ENCODE results near the gene CDK18. TPM values are rescaled to one million over a fixed set of nuclear protein-coding genes. Genes with fewer than 3 reads are reported as not detected.

The CDK18 gene
- total RNA-seq, 1 donor from 2014 or later, result 36.6 TPM

DNA sequence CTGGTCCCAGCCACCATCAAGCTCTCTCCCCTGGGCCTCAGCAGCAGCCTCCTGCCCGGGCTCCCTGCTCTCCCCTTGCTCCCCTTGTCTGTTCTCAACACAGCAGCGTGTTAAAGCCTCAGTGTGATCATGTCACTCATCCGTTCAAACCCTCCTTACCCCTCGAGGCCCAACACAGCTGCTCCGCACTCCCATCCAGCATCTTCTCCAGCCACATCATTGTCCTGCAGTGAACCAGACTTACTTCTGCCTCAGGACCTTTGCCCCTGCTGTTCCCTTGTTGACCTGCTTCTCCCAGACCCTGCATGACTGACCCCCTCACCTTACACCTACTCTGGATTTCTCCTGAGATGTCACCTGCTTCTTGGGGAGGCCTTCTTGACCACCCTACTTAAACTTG lies 13.3 kb downstream of the CDK18 start:
- intact Hi-C loops (cut with DNase I), result no loop called here
- DNase-seq, result no peak
- Histone ChIP-seq H3K36me3 (no peaks in the 10 kb centered on the region), H3K27ac (no peak overlapping the region), H3K27me3 (ENCODE audit: low read depth) (no peaks in the 10 kb centered on the region), H3K4me1 (peaks cover 33% of the 10 kb centered on the region), H3K4me3 (no peak overlapping the region), H3K9me3 (no peaks in the 10 kb centered on the region)
- ATAC-seq, result no peak
- TF ChIP-seq, protein P1, sequence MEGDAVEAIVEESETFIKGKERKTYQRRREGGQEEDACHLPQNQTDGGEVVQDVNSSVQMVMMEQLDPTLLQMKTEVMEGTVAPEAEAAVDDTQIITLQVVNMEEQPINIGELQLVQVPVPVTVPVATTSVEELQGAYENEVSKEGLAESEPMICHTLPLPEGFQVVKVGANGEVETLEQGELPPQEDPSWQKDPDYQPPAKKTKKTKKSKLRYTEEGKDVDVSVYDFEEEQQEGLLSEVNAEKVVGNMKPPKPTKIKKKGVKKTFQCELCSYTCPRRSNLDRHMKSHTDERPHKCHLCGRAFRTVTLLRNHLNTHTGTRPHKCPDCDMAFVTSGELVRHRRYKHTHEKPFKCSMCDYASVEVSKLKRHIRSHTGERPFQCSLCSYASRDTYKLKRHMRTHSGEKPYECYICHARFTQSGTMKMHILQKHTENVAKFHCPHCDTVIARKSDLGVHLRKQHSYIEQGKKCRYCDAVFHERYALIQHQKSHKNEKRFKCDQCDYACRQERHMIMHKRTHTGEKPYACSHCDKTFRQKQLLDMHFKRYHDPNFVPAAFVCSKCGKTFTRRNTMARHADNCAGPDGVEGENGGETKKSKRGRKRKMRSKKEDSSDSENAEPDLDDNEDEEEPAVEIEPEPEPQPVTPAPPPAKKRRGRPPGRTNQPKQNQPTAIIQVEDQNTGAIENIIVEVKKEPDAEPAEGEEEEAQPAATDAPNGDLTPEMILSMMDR (IDR thresholded peaks at IDR 0.05), result no peak

DNA sequence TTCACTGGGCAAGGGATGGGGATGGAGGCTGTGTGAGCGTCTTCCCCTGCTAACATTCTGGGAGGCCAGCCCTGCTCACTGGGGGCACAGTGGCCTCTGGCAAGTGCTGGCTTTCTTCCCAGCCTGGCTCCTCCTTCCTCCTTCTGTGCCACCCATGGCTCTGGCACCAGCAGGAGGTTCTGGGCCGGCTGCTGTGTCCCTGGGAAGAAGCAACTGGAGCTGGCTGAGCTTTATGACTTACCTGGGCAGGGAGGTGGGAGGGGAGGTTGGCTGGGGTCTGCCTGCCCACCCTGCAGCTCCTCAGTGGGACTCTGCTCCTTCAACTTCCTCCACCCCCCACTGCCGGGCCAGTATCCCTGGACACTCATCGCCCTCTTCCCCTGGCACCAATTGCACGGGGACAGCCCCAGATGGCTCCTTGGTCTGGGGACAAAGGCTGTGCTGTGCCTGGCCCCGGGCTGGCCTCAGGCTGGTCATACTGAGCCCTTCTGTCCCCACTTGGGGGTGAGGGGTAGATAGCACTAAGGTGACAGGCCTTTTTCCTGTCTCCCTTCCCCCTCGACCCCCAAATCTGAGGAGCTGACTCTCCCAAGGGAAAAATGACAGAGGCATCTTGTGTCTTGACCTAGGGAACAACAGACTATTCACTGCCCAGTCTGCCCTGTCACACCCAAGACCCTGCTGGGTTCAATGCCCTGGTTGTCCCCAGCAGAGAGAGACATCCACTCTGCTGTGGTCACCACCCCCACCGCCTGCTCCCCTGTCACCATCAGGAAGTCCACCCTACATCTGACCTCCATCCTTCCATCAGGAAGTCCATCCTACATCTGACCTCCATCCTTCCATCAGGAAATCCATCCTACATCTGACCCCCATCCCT lies 14.4 kb downstream of the CDK18 start:
- intact Hi-C loops (cut with DNase I), result no loop called here
- H3K9me3 ChIP-seq, result no peaks in the 10 kb centered on the region
- H3K4me3 ChIP-seq, result no peak overlapping the region
- no peak for ATAC-seq
- H3K27me3 ChIP-seq (ENCODE audit: low read depth), result no peaks in the 10 kb centered on the region
- peaks cover 9% of the 10 kb centered on the region for H3K36me3 ChIP-seq
- H3K4me1 ChIP-seq, result peaks cover 27% of the 10 kb centered on the region
- H3K27ac ChIP-seq, result no peak overlapping the region
- TF ChIP-seq, protein P1 (IDR thresholded peaks at IDR 0.05), result no peak
- no peak for DNase-seq

DNA sequence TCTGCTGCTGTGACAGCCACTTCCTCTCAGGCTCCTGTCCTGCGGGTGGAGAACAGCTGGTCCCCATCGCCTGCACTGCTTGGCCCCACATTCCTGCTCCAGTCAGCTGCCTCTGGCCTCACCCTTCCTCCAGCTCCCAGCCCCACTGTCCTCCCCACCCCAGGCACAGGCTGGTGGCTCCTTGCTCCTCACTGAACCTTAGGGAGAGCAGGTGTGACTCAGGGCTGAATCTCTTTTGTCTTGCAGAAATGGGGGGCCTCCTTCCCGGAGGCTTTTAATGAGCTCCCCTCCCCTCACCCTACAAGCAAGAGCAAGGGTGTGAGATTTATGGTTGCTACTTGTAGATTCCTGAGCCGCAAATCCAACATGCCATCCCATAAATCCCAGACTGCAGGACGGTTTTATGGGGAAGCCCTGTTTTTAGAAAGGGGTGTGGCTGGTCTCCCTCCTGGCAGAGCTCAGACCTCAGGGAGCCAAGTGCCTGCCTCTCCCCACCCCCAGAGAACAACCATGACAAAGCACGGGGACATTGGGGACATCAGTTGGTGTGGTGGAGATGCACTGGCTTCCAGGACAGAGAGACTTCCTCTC lies 15.2 kb downstream of the CDK18 start:
- DNase-seq, result no peak
- Histone ChIP-seq H3K36me3 (peaks cover 11% of the 10 kb centered on the region), H3K4me3 (no peak overlapping the region), H3K27ac (no peak overlapping the region), H3K4me1 (peaks cover 25% of the 10 kb centered on the region), H3K9me3 (no peaks in the 10 kb centered on the region), H3K27me3 (ENCODE audit: low read depth) (no peaks in the 10 kb centered on the region)
- ATAC-seq, result peak; percentile 28 to 45
- intact Hi-C loops (cut with DNase I), result loop anchor here (5.0 kb wide), 1 partner anchor 32 kb away; no protein-coding TSS in a partner anchor
- TF ChIP-seq, protein P1 (IDR thresholded peaks at IDR 0.05), result no peak

DNA sequence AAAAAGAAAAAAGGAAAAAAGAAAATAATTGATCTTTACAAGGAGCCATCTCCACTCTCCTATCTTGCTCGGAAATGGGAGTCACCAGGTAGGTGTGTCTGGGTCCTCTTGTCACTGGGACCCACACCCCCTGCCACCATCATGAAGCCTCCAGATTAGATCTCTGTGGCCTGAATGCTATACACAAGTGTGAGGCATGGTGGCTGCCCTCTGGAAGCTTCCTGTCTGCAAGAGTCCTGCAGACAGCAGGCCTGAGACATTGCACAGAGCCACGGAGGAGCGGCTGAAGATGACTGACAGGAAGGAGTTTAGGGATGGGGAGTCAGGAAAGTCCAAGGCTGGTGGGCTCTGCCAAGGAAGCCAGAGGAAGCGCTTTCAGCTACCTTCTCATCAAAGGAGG lies 16.2 kb downstream of the CDK18 start:
- no peaks in the 10 kb centered on the region for H3K9me3 ChIP-seq
- H3K4me1 ChIP-seq, result peaks cover 16% of the 10 kb centered on the region
- TF ChIP-seq, protein P1 (IDR thresholded peaks at IDR 0.05), result no peak
- DNase-seq (no peak), ATAC-seq (no peak)
- H3K27ac ChIP-seq, result no peak overlapping the region
- H3K27me3 ChIP-seq (ENCODE audit: low read depth), result no peaks in the 10 kb centered on the region
- intact Hi-C loops (cut with DNase I), result loop anchor here (5.0 kb wide), 1 partner anchor 33 kb away; no protein-coding TSS in a partner anchor
- H3K36me3 ChIP-seq, result peaks cover 12% of the 10 kb centered on the region
- H3K4me3 ChIP-seq, result no peak overlapping the region

DNA sequence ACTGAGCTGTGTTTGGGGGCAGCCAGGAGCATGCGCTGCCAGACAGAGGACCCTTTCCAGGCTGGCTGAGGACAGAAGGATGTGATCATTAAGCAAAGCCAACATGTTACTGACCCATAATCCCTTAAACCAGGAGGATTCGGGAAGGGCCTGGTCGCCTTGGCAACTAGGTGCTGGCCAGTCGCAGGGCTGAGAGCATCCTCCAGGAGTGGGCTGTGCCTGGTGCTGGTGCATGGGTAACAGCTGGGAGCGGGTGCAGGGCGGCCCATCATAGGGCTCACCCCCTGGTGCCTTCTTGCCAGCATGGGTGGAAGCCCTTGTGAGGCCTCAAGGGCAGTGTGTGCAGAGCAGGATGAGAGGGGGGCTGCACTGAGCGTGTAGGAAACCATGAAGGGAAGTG lies 17.2 kb downstream of the CDK18 start:
- DNase-seq, result no peak
- TF ChIP-seq, protein P1 (IDR thresholded peaks at IDR 0.05), result no peak

More for the DNA sequence above, 17.2 kb downstream of the CDK18 start:
- H3K36me3 ChIP-seq, result peaks cover 15% of the 10 kb centered on the region
- no peak overlapping the region for H3K4me3 ChIP-seq
- no peaks in the 10 kb centered on the region for H3K27me3 ChIP-seq (ENCODE audit: low read depth)
- intact Hi-C loops (cut with DNase I), result loop anchor here (5.0 kb wide), 1 partner anchor 34 kb away; no protein-coding TSS in a partner anchor
- ATAC-seq, result no peak
- no peak overlapping the region for H3K27ac ChIP-seq
- no peaks in the 10 kb centered on the region for H3K9me3 ChIP-seq
- peaks cover 6% of the 10 kb centered on the region for H3K4me1 ChIP-seq

Measured in lower lobe of right lung (tissue), 2 donors.